DOHH2 (cell line): ENCODE results near the gene CDK1.

ENCODE experiments used
- H3F3A ChIP-seq: fragments of 200-600 bp; sonication (generic), shearing (Covaris generic); 2 replicates; pipeline ENCODE4 v1.6.0; 2016; ENCODE audit warnings: antibody characterized with exemption, mild to moderate bottlenecking; ENCODE audit not compliant: control insufficient read depth, insufficient read depth
- H3K27ac ChIP-seq: fragments of 200-600 bp; sonication (generic); 2 replicates; pipeline ENCODE4 v1.5.1; 2014; ENCODE audit warnings: low read depth, mild to moderate bottlenecking, low read length, moderate library complexity
- H3K27me3 ChIP-seq: fragments of 200-600 bp; sonication (generic); 2 replicates; pipeline ENCODE4 v1.6.1; 2014; ENCODE audit warnings: mild to moderate bottlenecking, low read length, mixed read lengths; ENCODE audit not compliant: control insufficient read depth
- H3K36me3 ChIP-seq: fragments of 200-600 bp; sonication (generic); 2 replicates; pipeline ENCODE4 v1.6.1; 2014; ENCODE audit warnings: mild to moderate bottlenecking, low read length, moderate library complexity, mixed read lengths; ENCODE audit not compliant: control insufficient read depth
- H3K4me1 ChIP-seq: fragments of 200-600 bp; sonication (generic); 2 replicates; pipeline ENCODE4 v1.6.1; 2014; ENCODE audit warnings: mild to moderate bottlenecking, low read length, mixed read lengths; ENCODE audit not compliant: control insufficient read depth
- H3K4me2 ChIP-seq: fragments of 200-600 bp; sonication (generic); 2 replicates; pipeline ENCODE4 v1.6.0; 2014; ENCODE audit warnings: mild to moderate bottlenecking, low read length, moderate library complexity
- H3K4me3 ChIP-seq: fragments of 200-600 bp; sonication (generic); 2 replicates; pipeline ENCODE4 v1.5.1; 2014; ENCODE audit warnings: mild to moderate bottlenecking, low read length, mixed read lengths
- H3K79me2 ChIP-seq: fragments of 200-600 bp; sonication (generic); 2 replicates; pipeline ENCODE4 v1.6.1; 2014; ENCODE audit warnings: mild to moderate bottlenecking, low read length, mixed read lengths; ENCODE audit not compliant: control insufficient read depth
- H3K9me2 ChIP-seq: fragments of 200-600 bp; sonication (generic); replicated peaks from 2 replicates; pipeline ENCODE4 v1.6.1; 2014; ENCODE audit warnings: mild to moderate bottlenecking, low read length, mixed read lengths; ENCODE audit not compliant: control insufficient read depth
- H3K9me3 ChIP-seq: fragments of 200-600 bp; sonication (generic); 2 replicates; pipeline ENCODE4 v1.6.1; 2014; ENCODE audit warnings: antibody characterized with exemption, low read length, mixed read lengths; ENCODE audit not compliant: control insufficient read depth, insufficient read depth
- H4K20me1 ChIP-seq: fragments of 200-600 bp; sonication (generic); 2 replicates; pipeline ENCODE4 v1.6.0; 2014; ENCODE audit warnings: low read depth, mild to moderate bottlenecking, antibody characterized with exemption, low read length, moderate library complexity; ENCODE audit not compliant: control insufficient read depth, insufficient read depth
- EZH2phosphoT487 ChIP-seq: fragments of 200-600 bp; sonication (generic); IDR thresholded peaks from 2 replicates; pipeline ENCODE4 v1.6.1; 2017; ENCODE audit warnings: borderline replicate concordance, mild to moderate bottlenecking, antibody characterized with exemption, low read length, moderate library complexity, mixed read lengths
- TF ChIP-seq, protein P1 (sequence below): fragments of 200-600 bp; sonication (generic); IDR thresholded peaks from one replicate; pipeline ENCODE4 v1.5.1; 2014; ENCODE audit warnings: antibody characterized with exemption, mild to moderate bottlenecking, low read depth, low read length; ENCODE audit not compliant: poor library complexity, severe bottlenecking

Gene CDK1

DNA sequence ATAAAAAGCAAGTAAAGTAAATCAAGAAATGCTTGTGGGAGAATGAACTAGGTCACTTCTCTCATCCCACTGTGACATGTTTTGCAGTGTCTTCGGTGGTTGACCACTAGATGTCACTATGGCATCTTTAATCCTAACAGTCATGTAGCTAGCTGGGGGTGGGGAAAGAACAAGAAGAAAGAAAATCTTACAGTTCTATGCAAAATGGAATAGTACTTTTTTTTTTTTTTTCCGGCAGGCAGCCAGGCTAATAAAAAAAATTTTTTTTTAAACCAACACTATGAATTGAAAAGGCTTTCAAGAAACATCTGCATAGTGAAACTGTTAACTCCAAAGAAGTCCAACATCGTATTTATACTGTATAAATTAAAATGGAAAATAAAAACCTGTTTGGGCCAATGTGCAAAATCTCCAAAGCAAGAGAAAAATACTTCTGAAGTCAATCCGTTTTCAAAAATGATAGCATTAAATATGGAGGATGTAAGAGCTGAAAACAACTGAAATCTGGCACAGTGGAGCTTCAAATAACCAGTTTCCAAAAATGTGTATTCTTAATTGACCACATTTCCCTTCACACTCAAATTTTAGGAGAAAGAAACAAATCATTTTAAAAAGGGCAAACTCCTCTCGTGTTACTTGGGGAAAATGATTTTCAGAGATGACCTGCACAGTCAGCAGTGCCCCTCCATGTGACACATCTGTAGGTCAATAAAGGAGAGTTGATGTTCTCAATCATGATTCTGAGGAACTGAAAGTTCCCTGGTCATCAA is 38.5 kb downstream of the CDK1 start:
- no peak overlapping the region for H3K27ac ChIP-seq
- no peak overlapping the region for H3K4me3 ChIP-seq
- no peaks in the 10 kb centered on the region for H3K36me3 ChIP-seq
- no peaks in the 10 kb centered on the region for H3K9me3 ChIP-seq
- H3K27me3 ChIP-seq: peaks cover 20% of the 10 kb centered on the region
- H3K4me1 ChIP-seq: peaks cover 6% of the 10 kb centered on the region
- H3K4me2 ChIP-seq: no peak overlapping the region
- no peaks in the 10 kb centered on the region for H4K20me1 ChIP-seq
- no peaks in the 10 kb centered on the region for H3F3A ChIP-seq
- TF ChIP-seq, protein P1, sequence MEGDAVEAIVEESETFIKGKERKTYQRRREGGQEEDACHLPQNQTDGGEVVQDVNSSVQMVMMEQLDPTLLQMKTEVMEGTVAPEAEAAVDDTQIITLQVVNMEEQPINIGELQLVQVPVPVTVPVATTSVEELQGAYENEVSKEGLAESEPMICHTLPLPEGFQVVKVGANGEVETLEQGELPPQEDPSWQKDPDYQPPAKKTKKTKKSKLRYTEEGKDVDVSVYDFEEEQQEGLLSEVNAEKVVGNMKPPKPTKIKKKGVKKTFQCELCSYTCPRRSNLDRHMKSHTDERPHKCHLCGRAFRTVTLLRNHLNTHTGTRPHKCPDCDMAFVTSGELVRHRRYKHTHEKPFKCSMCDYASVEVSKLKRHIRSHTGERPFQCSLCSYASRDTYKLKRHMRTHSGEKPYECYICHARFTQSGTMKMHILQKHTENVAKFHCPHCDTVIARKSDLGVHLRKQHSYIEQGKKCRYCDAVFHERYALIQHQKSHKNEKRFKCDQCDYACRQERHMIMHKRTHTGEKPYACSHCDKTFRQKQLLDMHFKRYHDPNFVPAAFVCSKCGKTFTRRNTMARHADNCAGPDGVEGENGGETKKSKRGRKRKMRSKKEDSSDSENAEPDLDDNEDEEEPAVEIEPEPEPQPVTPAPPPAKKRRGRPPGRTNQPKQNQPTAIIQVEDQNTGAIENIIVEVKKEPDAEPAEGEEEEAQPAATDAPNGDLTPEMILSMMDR: peak; percentile 85
- no peak for TF ChIP-seq EZH2phosphoT487
- H3K79me2 ChIP-seq: no peaks in the 10 kb centered on the region
- no peaks in the 10 kb centered on the region for H3K9me2 ChIP-seq

DNA sequence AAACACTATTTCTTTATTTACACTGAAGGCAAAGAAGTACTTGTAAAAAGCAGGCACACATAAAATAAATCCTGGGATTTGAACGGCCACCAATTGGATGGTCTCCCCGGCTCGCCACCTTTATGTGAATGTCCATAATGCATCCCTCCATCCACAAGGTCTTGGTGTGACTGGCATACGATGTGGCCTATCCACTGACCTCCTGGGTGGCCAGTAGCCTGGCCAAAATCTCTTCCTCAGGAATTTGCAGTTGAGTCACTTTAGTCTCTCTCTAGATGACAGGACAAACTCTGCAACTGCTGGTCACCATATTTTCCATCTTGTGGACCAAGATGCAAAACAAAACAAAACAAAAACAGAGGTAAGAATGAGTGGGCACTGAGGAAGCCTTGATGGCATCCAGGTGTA is 39.1 kb downstream of the CDK1 start:
- peaks cover 6% of the 10 kb centered on the region for H3K4me1 ChIP-seq
- no peaks in the 10 kb centered on the region for H3F3A ChIP-seq
- H3K4me3 ChIP-seq: no peak overlapping the region
- no peaks in the 10 kb centered on the region for H3K9me3 ChIP-seq
- H3K27me3 ChIP-seq: peaks cover 20% of the 10 kb centered on the region
- TF ChIP-seq, protein P1: no peak
- TF ChIP-seq EZH2phosphoT487: no peak
- H3K27ac ChIP-seq: no peak overlapping the region
- H3K4me2 ChIP-seq: no peak overlapping the region
- H3K9me2 ChIP-seq: no peaks in the 10 kb centered on the region
- H4K20me1 ChIP-seq: no peaks in the 10 kb centered on the region
- no peaks in the 10 kb centered on the region for H3K79me2 ChIP-seq
- H3K36me3 ChIP-seq: no peaks in the 10 kb centered on the region

DNA sequence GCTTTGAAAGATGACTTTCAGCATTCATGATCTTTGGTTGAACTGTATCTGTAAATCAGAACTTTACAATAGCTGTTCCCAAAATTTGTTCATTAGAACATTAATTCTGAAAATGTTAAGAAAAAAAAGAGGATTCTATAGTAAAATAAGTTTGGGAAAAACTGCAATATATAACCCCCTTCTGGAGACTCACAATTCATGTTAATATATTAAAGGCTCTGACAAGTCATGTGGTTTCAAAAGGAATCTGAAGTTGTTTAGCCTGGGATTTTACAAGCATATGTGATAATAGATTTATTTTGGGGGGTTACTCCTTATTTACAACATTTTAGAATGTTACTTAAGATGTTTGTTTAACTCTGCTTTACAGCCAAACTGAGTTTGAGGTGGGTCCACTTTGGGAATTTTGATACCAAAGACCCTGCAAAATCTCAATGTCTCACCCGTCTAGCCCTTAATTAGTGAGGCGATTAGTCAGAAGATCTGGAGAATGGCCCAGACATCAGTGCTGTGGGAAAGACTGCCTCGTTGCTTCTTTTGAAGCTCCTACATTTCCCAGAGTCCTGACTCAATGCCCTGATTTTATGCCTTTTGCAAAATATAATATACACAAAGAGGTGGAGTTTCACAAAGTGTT is 40.0 kb downstream of the CDK1 start:
- H3K4me1 ChIP-seq: peaks cover 6% of the 10 kb centered on the region
- H3K27ac ChIP-seq: no peak overlapping the region
- H3K4me2 ChIP-seq: no peak overlapping the region
- H3K9me2 ChIP-seq: no peaks in the 10 kb centered on the region
- H3K27me3 ChIP-seq: peaks cover 20% of the 10 kb centered on the region
- H3K36me3 ChIP-seq: no peaks in the 10 kb centered on the region
- H4K20me1 ChIP-seq: no peaks in the 10 kb centered on the region
- H3K9me3 ChIP-seq: no peaks in the 10 kb centered on the region
- no peaks in the 10 kb centered on the region for H3F3A ChIP-seq
- H3K4me3 ChIP-seq: no peak overlapping the region
- no peaks in the 10 kb centered on the region for H3K79me2 ChIP-seq
- no peak for TF ChIP-seq EZH2phosphoT487
- TF ChIP-seq, protein P1: no peak
